T follicular helper cell (primary cell): ENCODE measurements around the gene USH1C.

ENCODE experiments used
- DNase-seq: peaks from one replicate; pipeline ENCODE4 v3.0.0-alpha.2; 2020; ENCODE audit warnings: low read depth

The USH1C gene

GRCh38 chr11:17526326-17526725 lies 17.9 kb downstream of the USH1C start:
- DNase-seq, result no peak

DNA sequence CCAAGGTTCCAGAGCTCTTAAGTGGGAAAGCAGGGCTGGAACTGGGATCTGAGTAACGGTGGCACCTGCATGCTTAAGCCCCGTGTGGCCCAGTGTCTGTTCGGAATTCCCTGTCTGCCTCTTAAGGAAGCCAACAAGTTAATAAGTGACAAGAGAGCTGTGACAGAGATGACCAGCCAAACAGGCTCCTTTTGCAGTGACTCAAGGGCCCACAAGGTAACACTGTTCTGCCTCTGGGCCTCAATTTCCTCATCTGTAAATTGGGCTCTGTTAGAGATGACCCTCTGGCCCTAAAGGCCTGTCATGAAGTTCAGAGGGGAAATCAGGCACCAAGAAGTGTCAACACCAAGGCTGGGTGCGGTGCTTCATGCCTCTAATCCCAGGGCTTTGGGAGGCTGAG lies 18.6 kb downstream of the USH1C start:
- no peak for DNase-seq

GRCh38 chr11:17524221-17524620 lies 20.0 kb downstream of the USH1C start:
- DNase-seq, result no peak

GRCh38 chr11:17522655-17523054 lies 21.6 kb downstream of the USH1C start:
- DNase-seq, result no peak

DNA sequence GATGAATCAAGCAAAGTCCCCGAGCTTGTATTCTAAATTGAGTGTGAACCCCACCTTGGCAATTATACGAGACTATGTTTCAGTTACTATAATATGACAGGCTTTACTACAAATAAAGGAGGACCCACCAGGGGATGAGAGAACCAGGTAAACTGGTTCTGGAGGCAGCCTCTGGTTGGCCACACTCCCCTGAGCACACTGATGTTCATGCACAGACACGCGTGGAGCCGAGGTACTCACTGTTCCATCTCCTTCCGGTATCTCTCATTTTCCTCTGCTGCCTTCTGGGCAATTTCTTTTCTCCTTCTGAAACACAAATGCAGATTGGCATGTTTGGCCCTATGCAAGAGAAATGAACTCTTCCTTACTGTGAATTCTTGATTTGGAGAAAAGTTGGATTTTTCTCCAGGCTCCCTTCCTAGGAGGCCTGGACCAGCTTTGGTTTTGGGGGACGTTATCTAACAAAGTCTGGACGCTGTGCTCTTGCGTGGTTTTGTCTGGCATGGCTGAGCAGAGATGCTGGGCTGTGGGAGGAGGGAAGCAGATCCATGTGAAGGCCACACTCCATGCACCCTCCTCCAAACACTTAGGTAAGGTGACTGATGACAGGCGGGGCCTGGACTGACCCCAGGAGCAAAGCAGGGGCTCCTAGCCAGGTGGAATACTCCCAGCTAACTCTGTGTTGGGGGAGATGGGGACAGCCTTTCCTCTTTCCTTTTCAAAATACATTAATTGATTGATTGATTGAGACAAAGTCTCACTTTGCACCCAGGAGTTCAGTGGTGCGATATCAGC lies 22.9 kb downstream of the USH1C start:
- DNase-seq, result no peak

GRCh38 chr11:17519061-17519885 lies 24.9 kb downstream of the USH1C start:
- no peak for DNase-seq

GRCh38 chr11:17518366-17518765 lies 25.9 kb downstream of the USH1C start:
- DNase-seq, result no peak

- DNase-seq, result no peak
Measured at GRCh38 chr11:17517186-17517585, 27.0 kb downstream of the USH1C start.

- DNase-seq, result no peak
Measured at GRCh38 chr11:17516551-17517150, 27.6 kb downstream of the USH1C start.

GRCh38 chr11:17515443-17516176 lies 28.6 kb downstream of the USH1C start:
- no peak for DNase-seq

- DNase-seq, result no peak
Measured at GRCh38 chr11:17514476-17514875, 29.7 kb downstream of the USH1C start.

- DNase-seq, result no peak
Measured at GRCh38 chr11:17513853-17514252, 30.4 kb downstream of the USH1C start.

DNA sequence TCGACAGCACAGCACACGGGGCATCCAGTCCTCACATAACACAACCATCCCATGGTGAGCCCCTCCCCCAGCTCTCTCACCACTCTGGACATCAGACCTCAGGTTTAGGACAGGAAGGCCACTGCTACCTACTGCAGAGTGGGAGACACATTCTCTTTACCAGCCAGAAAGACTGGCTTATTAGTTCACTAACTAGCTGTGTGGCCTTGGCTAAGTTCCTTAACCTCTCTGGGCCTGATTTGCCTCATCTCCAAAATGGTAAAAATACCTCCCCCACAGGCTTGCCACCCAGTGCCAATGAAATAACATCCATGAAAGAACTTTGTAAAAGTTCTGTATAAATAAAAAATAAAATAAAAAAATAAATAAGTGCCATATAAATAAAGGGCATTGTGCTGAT lies 32.1 kb downstream of the USH1C start:
- DNase-seq, result no peak

DNA sequence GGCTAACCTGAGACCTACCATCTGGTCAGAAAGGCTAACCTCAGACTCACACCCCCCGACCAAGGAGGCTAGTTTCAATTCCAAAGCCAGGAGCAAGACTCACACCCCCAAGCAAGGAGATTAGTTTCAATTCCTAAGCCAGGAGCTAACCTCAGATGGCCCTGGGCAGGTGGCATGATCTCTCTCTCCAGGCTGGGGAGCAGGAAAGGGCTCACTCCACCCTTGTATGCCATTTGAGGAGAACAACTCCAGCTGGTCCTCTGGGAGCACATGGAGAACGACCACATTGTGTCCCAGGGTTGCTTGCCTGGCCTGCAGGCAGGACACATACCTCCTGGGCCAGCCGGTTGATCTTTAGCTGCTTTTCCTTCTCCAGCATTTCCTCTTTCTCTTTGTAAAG lies 32.6 kb downstream of the USH1C start:
- no peak for DNase-seq

GRCh38 chr11:17510507-17511206 lies 33.6 kb downstream of the USH1C start:
- no peak for DNase-seq

- DNase-seq, result no peak
Measured at GRCh38 chr11:17508791-17509190, 35.4 kb downstream of the USH1C start.

- DNase-seq, result no peak
Measured at GRCh38 chr11:17508306-17508705, 35.9 kb downstream of the USH1C start.

GRCh38 chr11:17507773-17508172 lies 36.4 kb downstream of the USH1C start:
- DNase-seq, result no peak

- DNase-seq, result no peak
Measured at GRCh38 chr11:17506942-17507341, 37.3 kb downstream of the USH1C start.

DNA sequence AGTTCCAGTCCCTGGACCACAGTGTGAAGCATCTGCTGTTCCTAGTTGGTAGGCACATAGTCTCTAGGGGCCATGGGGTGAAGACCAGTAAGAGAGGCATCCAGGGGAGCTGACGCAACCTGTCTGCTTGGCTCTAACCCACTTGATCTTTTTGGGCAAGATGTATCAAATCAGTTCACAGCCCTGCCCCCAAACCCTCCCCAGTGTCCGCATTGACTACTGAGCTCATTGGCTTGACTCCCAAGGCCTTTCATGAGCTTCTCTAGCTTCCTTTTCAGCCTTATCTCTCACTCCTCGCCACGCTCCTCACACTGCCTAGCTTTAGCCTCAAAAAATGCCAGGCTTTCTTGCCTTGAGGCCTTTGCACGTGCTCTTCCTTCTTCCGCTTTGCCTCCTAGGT lies 37.9 kb downstream of the USH1C start:
- no peak for DNase-seq

- DNase-seq, result no peak
Measured at GRCh38 chr11:17505146-17505545, 39.1 kb downstream of the USH1C start.
